HG03354 (cell line): ENCODE measurements around the gene NKRF.
"Not testable (repeated sequence)": the region's sequence is repeated elsewhere in the genome, so short reads cannot be mapped to it uniquely, and the experiment has no call there.

Experiments
- ATAC-seq: cut with Tn5 transposase; IDR thresholded peaks from one replicate; pipeline ENCODE4 v1.9.1; 2021; ENCODE audit warnings: mild to moderate bottlenecking; ENCODE audit not compliant: unreplicated experiment, poor library complexity, severe bottlenecking

NKRF gene

DNA sequence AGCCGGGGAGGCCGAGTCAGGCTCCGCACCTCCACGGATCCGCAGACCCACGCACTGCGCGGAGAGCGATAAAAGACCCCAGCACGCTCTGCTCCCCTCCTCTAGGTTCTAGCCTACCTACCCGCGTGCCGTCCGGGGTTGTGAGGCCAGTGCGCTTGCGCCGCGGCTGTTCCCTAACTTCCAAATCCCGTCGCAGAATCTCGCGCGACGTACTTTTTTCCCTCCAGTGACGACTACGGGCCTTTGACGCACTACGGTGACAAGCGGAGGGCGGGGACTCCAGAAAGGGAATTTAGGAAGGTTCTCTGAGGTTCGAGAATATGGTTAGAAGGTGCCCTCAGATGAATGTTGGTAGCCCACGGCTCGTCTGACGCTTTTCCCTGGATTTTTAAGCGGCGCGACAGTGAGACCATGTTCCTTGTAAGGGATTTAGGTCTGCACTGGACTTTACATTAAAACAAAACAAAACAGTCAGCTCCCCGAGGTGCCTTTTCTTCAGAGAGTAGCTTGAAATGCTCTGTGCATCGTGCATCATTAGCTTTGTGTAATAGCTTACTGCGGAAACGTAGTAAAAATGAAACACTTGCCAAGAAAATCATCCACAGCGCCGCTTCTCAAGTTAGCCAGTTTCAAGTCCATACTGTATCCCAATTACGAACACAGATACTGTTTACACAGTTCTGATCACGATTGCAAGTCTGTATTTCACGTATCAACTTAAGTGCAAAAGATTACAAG is at the start of gene NKRF:
TSS of gene NKRF (minus strand) at position 145 of the 738 bp plus-strand sequence.
- ATAC-seq = peak; percentile 76

- no peak for ATAC-seq
Measured at GRCh38 chrX:119655125-119655524, 48.9 kb upstream of the NKRF start.

GRCh38 chrX:119654112-119654531 is 47.9 kb upstream of the NKRF start:
- no peak for ATAC-seq

- ATAC-seq = peak; percentile 24
Measured at GRCh38 chrX:119648421-119648775, 42.2 kb upstream of the NKRF start.

DNA sequence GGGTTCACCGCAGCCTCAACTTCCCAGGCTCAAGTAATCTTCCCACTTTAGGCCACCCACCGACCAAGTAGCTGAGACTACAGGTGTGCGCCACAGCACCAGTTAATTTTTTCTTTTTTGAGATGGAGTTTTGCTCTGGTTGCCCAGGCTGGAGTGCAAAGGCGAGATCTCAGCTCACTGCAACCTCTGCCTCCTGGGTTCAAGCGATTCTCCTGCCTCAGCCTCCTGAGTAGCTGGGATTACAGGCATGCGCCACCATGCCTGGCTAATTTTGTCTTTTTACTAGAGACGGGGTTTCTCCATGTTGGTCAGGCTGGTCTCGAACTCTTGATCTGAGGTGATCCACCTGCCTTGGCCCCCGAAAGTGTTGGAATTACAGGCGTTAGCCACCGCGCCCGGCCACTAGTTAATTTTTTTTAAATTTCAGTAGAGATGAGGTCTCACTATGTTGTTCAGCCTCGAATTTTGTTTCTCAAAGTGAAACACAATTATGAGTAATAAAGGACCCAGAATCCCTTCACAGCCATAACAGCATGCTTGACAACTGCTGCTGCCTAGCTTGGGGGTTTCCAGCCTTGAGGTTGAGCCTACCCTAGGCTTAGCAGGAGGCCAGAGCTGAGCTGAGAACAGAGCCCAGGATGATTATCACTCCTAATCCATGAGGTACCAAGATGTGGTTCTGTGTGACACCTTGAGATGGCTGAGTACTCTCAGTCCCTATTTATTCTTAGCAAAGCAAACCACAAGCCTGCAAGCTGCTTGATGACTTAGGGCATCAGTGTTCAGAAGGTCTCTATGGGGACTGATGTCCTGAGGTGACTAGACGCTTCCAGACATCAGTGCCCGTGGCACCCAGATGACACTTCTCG is 41.6 kb upstream of the NKRF start:
- ATAC-seq = peak; percentile 97

- ATAC-seq = no peak
Measured at GRCh38 chrX:119647089-119647488, 40.9 kb upstream of the NKRF start.

- ATAC-seq = no peak
Measured at GRCh38 chrX:119646515-119646914, 40.3 kb upstream of the NKRF start.

- no peak for ATAC-seq
Measured at GRCh38 chrX:119643696-119644095, 37.5 kb upstream of the NKRF start.

GRCh38 chrX:119640731-119641170 is 34.5 kb upstream of the NKRF start:
- ATAC-seq = no peak

DNA sequence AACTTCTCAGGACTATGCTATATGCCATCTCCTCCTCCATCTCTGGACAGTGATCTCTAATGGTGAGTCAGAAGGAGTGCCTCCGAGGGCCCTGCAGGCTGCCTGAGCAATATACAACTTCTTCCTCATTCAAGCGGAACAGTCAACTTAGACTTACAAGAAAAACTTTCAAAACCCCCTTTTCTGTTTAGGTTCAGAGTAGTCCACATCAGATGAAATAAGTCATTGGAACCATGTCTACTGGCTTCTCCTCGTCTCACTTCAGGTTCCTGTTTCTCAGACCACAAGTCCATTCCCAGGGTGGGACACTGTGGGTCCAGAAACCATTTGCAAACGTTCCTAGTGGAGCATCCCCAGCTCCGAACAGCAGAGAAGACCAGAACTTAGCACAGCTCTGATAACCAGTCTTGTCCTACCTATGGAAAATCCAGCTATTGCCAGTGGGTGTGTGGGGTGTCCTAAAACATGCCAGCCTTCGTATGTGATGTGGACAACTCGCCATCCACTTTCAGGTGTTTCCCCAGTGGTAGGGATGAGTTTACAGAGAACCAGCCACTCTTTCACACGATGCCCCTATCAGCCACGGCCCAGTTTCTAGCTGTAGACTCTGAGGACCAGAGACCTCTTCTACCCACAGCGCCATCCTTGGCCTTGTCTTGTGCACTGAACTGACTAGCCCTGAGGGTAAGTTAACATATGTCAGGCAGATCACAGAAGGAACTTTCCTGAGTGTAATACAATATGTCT is 32.7 kb upstream of the NKRF start:
- peak; percentile 81 for ATAC-seq

DNA sequence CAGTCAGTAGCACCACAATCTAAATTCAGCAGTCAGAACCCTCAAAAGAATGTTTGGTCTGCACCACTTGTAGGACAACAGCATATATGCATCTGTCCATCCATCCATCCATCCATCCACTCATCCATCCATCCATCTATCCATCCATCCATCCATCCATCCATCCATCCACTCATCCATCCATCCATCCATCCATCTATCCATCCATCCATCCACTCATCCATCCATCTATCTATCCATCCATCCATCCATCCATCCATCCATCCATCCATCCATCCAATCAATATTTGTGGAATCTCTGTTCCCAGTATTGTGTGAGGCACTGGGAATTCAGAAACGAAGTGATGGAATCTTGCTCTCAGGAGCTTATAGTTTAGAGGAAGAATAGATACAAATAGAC is 31.2 kb upstream of the NKRF start:
- not testable (repeated sequence) for ATAC-seq

GRCh38 chrX:119636419-119636818 is 30.2 kb upstream of the NKRF start:
- ATAC-seq = no peak

GRCh38 chrX:119635799-119636198 is 29.6 kb upstream of the NKRF start:
- no peak for ATAC-seq

DNA sequence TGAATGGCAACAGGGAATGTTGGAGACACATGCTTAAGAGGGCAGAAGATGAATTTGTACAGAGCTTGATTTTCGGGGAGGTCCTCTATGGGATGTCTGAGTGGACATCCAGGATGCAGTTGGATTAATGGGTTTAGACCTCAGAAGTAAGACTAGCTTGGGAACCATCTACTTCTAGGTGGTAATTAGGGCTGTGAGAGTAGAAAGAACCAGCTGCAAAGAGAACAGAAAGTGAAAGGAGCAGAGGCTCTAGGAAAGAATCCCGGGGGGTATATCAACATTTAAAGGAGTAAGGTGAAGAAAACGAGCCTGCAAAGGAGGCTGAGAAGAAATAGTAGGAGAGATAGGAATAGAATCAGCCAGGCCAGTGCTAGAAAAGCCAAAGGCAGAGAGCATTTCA is 29.0 kb upstream of the NKRF start:
- peak; percentile 22 for ATAC-seq

DNA sequence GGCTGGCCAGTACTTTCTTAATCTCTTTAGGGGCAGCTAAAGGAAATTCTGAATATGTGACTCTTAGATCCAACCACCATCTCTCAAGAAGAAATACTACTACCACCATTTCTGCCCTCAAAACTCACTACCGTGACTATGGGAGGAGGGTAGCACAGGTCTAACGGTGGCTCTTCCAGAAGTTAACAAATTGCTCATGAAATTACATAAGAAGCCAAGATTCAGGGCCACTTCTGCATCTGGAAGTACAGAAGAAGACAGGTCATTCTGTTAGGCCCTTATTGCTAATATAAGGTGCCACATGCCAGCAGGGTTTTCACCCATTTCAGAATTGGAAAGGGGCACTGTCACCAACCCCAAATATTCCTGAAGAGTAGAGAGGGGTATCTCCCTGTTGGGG is 19.6 kb upstream of the NKRF start:
- no peak for ATAC-seq

DNA sequence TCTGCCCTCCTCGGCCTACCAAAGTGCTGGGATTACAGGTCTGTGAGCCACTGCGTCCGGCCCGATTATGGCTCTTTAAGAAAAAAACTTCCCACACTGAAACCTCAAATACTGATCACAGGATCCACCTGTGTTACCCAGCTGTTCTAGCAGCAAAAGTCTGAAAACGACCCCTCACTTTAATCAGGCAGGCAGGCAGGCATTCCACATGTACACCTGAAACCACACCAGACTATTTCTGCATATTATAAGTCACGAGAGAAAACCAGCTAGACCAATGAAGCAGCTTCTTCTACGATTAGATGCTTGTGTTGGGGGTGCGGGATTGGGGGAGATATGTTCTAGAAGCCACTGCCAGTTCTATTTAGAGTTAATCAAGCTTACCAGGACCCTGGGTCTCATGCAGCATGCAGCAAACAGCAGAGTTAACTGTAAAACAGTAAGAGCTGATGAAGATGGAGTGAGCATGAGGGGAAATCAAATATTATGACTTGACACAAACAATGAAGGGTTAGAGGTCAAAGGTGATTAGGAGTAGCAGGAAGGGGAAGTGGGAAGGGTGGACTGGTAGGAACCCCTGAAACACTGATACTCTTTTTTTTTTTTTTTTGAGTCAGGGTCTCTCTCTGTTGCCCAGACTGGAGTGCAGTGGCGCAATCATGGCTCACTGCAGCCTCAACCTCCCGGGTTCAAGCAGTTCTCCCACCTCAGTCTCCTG is 18.9 kb upstream of the NKRF start:
- no peak for ATAC-seq

DNA sequence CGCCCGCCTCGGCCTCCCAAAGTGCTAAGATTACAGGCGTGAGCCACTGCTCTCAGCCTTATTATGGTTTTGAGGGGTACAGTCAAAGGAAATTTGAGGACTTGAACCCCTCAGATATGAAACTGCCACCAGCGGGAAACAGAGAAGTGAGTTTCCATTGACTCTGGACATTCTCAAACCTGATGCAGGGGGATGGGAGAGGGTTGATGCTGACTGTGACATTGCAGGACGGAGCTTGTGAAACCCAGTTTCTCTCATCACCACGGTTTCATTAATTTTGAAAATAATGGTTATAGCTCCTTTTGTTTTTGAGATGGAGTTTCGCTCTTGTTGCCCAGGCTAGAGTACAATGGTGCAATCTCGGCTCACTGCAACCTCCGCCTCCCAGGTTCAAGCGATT is 18.2 kb upstream of the NKRF start:
- ATAC-seq = no peak

DNA sequence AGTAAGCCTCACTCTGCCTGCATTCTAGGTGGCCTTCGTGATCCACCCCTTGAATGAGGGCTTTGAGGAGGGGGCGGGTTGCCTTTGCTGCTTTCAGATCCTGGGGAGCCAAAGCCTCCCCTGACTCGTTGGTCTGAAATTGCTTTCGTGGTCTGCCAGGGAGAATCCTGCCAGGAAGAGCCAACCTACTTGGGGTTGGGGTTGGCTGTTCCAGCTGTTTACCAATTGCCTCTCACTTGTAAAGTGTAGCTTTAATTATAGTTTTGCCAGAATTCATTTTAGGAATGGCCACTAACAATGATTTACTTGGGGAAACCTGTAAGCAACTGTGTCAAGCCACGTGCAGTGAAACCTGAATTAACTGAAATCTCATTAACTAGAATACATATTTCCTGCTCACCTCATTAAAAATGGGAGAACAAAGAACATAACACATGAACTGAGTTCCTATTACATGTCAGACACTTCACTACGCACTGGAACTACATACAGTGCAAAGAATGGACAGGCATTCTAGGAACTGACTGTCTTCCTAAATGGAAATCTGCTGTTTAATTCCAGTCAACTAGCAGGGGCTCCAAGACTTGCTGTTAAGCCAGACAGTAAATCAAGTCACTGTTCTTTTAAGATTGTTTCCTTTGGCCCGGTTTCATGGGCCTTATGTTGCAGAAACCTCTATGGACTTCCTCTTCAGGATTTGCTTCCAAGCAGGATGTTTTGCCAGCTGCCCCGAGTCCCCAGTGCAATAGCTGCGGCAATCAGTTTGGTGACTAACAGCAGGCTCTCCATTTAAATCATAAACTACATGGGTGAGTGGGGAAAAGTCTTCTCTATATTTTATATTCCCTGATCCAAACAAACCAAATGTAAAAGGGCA is 16.4 kb upstream of the NKRF start:
- no peak for ATAC-seq

DNA sequence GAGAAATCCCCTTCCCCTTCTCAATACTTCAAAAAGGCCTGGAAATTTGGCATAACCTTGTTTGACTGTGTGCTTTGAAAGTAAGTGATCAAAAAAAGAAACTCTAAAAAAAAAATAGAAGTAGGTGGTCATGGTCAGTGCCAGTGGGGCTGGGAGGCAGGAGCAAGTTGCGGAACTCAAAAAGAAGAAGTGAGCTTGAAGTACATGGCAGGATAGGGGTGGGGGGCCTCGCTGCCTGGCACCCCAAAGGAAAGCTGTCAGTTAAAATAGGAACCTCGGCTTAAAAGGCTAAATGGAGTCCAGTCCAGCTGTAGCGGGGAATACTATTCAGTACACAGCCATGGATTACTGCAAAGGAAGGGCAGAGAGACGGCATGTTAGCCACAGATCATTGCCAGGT is 12.2 kb upstream of the NKRF start:
- ATAC-seq = peak; percentile 39
